Measurements from ENCODE around the gene TRIM51. TPM values are rescaled to one million over a fixed set of nuclear protein-coding genes. Genes with fewer than 3 reads are reported as not detected.
"Not testable (repeated sequence)": the region's sequence is repeated elsewhere in the genome, so short reads cannot be mapped to it uniquely, and the experiment has no call there.

The TRIM51 gene
- total and polyA plus RNA-seq, 3 donors from 2014 or later: 0.20 to 0.56 TPM; not detected in 1

DNA sequence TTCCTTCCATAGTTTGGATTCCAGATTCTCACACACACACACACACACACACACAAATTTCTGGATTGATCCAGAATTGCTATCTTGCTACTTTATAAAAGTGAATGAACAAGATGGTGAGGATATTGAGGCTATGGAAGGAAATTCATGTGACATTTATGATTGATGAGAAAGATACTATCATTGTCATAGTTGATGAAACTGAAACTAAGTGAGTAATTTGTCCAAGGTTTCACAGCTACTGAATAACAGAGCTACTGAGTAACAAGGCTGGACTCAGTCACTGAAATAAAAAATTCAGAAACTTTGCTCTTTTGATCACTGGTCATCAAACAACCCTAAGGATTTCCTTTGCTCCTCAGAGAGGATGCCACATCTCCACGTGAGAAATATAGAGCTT is 28.4 kb upstream of the TRIM51 start:
- no peaks in the 10 kb centered on the region for H3K9me3 ChIP-seq
- no peaks in the 10 kb centered on the region for H3K27me3 ChIP-seq
- no peaks in the 10 kb centered on the region for H3K4me1 ChIP-seq
- intact Hi-C loops (cut with DNase I; ENCODE audit: low total_unique reads): no loop called here
- H3K27ac ChIP-seq: no peak overlapping the region
- DNase-seq: no peak
- WGBS, 2 donors: 35% methylated on average over 1 of the region's 1 CpG
- no peaks in the 10 kb centered on the region for H3K36me3 ChIP-seq (ENCODE audit: low read depth, missing control alignments)
- TF ChIP-seq, protein P1, sequence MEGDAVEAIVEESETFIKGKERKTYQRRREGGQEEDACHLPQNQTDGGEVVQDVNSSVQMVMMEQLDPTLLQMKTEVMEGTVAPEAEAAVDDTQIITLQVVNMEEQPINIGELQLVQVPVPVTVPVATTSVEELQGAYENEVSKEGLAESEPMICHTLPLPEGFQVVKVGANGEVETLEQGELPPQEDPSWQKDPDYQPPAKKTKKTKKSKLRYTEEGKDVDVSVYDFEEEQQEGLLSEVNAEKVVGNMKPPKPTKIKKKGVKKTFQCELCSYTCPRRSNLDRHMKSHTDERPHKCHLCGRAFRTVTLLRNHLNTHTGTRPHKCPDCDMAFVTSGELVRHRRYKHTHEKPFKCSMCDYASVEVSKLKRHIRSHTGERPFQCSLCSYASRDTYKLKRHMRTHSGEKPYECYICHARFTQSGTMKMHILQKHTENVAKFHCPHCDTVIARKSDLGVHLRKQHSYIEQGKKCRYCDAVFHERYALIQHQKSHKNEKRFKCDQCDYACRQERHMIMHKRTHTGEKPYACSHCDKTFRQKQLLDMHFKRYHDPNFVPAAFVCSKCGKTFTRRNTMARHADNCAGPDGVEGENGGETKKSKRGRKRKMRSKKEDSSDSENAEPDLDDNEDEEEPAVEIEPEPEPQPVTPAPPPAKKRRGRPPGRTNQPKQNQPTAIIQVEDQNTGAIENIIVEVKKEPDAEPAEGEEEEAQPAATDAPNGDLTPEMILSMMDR (IDR thresholded peaks at IDR 0.05): no peak
- TF ChIP-seq POLR2A (IDR thresholded peaks at IDR 0.05): no peak
- no peak overlapping the region for H3K4me3 ChIP-seq

DNA sequence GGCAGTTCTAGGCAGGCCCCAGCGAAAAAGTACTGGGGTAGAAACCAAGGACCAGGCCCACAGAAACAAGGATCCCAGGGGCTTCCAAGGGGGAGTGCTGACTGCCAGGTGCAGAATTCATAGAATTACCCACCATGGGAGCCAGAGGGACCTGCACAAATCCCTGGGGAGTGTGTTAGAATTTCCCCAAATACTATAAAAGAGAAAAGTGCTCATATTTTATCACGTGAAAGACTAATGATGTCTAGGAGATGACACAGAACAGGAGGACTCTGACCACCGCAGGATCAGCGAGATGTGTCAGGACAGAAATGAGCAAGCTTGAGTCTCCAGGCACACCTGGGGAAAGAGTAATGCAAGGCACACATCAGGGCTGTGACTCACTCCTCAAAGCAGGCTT is 15.7 kb upstream of the TRIM51 start:
- H3K27ac ChIP-seq; intact Hi-C loops (cut with DNase I; ENCODE audit: low total_unique reads); H3K36me3 ChIP-seq (ENCODE audit: low read depth, missing control alignments); H3K27me3 ChIP-seq; DNase-seq; H3K9me3 ChIP-seq; H3K4me1 ChIP-seq; H3K4me3 ChIP-seq: not testable (repeated sequence)
- 84 to 87% methylated on average over 4 of the region's 4 CpGs for WGBS, 2 donors

DNA sequence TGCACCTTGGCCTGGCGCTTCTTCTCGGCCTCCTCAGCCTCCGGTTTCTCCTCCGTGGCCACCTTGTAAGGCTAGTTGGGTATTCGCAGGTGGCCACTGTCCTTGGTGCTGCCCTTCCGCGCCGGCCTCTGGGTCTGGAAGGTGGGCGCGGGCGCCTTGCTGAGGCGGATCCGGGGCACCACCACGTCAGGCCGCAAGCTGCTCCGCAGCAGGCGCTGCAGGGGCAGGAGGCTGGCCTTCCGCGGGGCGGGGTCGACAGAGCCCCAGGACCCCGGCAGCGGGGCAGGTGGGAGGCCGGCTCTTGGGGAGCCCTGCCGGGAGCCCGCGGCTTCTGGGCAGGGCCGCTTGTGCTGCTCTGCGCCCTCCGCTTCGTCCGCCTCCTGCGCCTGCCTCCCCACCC is 10.4 kb upstream of the TRIM51 start:
- H3K27ac ChIP-seq; H3K36me3 ChIP-seq (ENCODE audit: low read depth, missing control alignments); H3K4me1 ChIP-seq; intact Hi-C loops (cut with DNase I; ENCODE audit: low total_unique reads); H3K9me3 ChIP-seq; H3K27me3 ChIP-seq: not testable (repeated sequence)
- H3K4me3 ChIP-seq: peak overlapping the region; percentile 36 to 64
- DNase-seq: peak; percentile 41
- WGBS, 2 donors: 20% methylated on average over 27 of the region's 33 CpGs; no CpG with 5 or more reads in 1 of the 2 donors

DNA sequence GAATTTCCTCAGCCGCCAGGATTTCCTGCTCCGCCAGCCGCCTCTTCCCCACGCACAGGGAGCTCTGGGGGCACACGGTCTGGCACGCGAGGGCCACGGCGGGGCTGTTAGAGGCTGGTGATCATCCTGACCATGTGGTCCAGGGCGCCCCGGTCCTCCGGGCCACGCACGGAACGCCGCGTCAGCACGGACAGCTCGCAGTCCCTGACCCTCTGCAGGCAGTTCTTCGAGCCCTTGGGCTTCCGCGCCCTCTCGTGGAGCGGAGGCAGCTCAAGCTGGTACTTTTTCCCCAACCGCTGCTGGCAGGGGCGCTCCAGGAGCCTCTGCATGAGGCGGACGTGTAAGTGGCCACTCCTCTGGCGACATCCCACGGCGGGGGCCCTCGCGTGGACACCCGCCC is 10.0 kb upstream of the TRIM51 start:
- WGBS, 2 donors: 22 to 36% methylated on average over 8 to 31 of the region's 34 CpGs
- not testable (repeated sequence) for H3K27me3 ChIP-seq

DNA sequence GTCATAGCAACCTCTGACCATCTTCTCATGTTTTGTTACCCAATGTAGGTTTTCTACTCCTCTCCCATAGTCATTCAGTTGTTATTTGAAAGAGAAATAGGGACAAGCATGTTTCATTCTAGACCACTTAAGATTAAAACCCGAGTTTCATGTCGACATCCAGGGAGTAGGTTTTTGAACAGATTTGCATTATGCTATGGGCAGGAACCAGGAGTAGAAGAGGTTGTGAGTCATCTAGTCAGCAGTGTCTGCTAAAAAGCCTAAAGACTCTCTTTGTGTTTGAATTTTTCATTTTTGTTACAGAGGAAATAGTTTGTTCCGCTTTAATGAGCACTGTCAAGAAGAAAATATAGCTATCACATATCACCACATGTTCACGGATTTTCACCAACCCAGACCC is 1.9 kb downstream of the TRIM51 start:
- H3K4me3 ChIP-seq; H3K27me3 ChIP-seq; H3K4me1 ChIP-seq; DNase-seq; intact Hi-C loops (cut with DNase I; ENCODE audit: low total_unique reads); H3K27ac ChIP-seq; H3K36me3 ChIP-seq (ENCODE audit: low read depth, missing control alignments); H3K9me3 ChIP-seq: not testable (repeated sequence)
- 60 to 64% methylated on average over 4 of the region's 4 CpGs for WGBS, 2 donors

More for the DNA sequence above, 10.0 kb upstream of the TRIM51 start:
- H3K4me3 ChIP-seq: peak overlapping the region; percentile 36 to 64
- peak; percentile 56 for DNase-seq
- H3K9me3 ChIP-seq; H3K27ac ChIP-seq; H3K4me1 ChIP-seq; H3K36me3 ChIP-seq (ENCODE audit: low read depth, missing control alignments); intact Hi-C loops (cut with DNase I; ENCODE audit: low total_unique reads): not testable (repeated sequence)

DNA sequence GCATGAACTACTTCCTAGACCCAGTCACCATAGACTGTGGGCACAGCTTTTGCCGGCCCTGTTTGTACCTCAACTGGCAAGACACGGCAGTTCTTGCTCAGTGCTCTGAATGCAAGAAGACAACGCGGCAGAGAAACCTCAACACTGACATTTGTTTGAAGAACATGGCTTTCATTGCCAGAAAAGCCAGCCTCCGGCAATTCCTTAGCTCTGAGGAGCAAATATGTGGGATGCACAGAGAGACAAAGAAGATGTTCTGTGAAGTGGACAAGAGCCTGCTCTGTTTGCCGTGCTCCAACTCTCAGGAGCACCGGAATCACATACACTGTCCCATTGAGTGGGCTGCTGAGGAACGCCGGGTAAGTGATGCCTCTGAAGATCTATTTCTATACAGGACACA is 2.4 kb downstream of the TRIM51 start:
- DNase-seq; H3K9me3 ChIP-seq; H3K27me3 ChIP-seq; H3K27ac ChIP-seq; H3K4me3 ChIP-seq; H3K4me1 ChIP-seq; intact Hi-C loops (cut with DNase I; ENCODE audit: low total_unique reads); H3K36me3 ChIP-seq (ENCODE audit: low read depth, missing control alignments): not testable (repeated sequence)
- 52 to 72% methylated on average over 9 of the region's 9 CpGs for WGBS, 2 donors

DNA sequence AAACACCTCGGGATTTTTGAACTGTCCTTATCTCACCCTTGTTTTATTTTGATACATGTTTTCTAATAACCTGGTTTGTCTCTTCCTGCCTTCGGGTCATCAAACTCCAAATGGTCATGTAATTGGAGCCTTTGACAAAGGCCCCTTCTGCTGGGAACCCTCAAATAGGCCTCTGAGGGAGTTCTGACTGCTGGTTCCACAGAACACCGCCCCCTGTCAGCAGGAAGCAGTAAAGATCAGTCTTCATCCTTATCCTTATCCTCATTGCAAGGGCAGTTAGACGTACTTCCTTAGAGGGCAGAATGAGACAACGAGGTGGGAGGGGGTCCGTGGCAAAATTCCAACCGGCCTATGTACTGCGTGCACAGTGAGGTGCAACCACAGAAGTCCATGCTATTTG is 12.1 kb downstream of the TRIM51 start:
- Histone ChIP-seq H3K27me3 (no peaks in the 10 kb centered on the region), H3K4me3 (no peak overlapping the region), H3K4me1 (no peaks in the 10 kb centered on the region), H3K36me3 (ENCODE audit: low read depth, missing control alignments) (no peaks in the 10 kb centered on the region), H3K27ac (no peak overlapping the region), H3K9me3 (no peaks in the 10 kb centered on the region)
- peak; percentile 21 for DNase-seq
- intact Hi-C loops (cut with DNase I; ENCODE audit: low total_unique reads): no loop called here
- TF ChIP-seq, protein P1 (IDR thresholded peaks at IDR 0.05): no peak
- TF ChIP-seq POLR2A (IDR thresholded peaks at IDR 0.05): no peak
- WGBS, 2 donors: 47 to 54% methylated on average over 8 of the region's 8 CpGs

Measured in testis (tissue), 3 donors.